Activated CD4-positive, CD25-positive, alpha-beta regulatory T cell (primary cell): ENCODE results near the gene RC3H2.

Experiments used
- DNase-seq, 4 experiments: peaks; one replicate each; lab custom pipeline; 2025; lab: John Stamatoyannopoulos, UW

RC3H2 gene, protein sequence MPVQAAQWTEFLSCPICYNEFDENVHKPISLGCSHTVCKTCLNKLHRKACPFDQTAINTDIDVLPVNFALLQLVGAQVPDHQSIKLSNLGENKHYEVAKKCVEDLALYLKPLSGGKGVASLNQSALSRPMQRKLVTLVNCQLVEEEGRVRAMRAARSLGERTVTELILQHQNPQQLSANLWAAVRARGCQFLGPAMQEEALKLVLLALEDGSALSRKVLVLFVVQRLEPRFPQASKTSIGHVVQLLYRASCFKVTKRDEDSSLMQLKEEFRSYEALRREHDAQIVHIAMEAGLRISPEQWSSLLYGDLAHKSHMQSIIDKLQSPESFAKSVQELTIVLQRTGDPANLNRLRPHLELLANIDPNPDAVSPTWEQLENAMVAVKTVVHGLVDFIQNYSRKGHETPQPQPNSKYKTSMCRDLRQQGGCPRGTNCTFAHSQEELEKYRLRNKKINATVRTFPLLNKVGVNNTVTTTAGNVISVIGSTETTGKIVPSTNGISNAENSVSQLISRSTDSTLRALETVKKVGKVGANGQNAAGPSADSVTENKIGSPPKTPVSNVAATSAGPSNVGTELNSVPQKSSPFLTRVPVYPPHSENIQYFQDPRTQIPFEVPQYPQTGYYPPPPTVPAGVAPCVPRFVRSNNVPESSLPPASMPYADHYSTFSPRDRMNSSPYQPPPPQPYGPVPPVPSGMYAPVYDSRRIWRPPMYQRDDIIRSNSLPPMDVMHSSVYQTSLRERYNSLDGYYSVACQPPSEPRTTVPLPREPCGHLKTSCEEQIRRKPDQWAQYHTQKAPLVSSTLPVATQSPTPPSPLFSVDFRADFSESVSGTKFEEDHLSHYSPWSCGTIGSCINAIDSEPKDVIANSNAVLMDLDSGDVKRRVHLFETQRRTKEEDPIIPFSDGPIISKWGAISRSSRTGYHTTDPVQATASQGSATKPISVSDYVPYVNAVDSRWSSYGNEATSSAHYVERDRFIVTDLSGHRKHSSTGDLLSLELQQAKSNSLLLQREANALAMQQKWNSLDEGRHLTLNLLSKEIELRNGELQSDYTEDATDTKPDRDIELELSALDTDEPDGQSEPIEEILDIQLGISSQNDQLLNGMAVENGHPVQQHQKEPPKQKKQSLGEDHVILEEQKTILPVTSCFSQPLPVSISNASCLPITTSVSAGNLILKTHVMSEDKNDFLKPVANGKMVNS

DNA sequence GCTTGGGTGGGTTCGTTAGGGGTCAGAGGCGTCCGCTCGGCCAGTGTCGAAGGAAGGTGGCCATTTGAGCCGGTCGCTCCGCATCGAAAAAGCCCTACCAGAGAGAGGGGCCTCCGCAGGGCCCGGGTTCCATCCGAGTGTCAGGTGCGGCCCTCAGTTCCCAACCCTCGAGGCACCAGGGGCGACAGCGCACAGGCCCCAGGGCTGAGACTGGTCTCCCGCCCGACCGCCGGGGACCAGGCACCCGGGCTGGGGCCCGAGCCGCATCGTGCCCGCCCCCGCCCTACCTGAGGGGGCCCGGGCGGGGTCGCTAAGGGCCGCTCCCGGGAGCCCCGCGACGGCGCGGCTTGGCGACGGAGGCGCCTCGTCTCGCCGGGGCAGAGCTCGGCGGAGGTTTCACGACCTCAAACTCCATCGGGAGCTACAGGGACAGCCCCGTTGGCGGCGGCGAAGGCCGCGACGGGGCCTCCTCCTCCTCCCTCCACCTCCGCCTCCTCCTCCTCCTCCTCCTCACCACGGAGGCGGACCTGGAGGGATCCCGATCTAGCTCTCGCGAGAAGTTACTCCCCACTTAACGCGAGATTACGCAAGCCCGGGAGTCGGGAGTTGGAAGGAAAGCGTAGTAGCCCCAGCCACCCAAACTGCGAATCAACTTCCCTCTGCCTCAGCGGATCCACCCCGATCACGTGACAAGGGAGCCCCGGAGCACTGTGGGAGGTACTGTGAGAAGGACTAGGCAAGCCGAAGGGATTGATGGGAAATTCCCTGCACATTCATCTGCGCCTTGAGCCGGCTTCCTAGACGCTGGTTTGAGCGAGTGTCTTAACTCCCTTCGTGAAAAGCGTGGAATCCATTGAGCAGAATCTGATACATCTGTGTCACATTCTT lies at the start of gene RC3H2:
Gene RC3H2 (minus strand): TSS at position 537 of the 888 bp plus-strand sequence. CDS start 7,850 bp downstream, outside the sequence.
- peak; percentile 86 to 87 (median 87) for DNase-seq

DNA sequence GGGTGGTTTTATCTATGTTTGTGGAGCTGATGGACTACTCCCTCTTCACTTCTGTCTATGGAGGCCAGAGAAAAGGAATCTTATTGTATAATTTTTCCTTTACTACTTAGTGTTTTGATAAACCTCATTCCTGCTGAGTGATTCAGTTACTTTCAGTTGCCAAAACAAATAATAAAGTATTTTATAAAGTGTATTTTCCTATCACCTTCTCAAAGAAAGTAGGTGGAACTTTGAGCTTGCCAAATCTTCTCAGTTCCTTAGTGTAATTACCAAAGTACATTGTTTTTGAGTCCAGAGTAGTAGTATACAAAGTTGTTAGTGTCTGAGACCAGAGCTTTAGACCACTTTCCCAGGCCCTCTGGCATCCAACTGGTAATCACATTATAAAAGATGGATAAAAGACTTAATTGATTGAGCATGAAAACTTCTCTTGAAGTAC lies 49.1 kb upstream of the RC3H2 start:
- DNase-seq: no peak

DNA sequence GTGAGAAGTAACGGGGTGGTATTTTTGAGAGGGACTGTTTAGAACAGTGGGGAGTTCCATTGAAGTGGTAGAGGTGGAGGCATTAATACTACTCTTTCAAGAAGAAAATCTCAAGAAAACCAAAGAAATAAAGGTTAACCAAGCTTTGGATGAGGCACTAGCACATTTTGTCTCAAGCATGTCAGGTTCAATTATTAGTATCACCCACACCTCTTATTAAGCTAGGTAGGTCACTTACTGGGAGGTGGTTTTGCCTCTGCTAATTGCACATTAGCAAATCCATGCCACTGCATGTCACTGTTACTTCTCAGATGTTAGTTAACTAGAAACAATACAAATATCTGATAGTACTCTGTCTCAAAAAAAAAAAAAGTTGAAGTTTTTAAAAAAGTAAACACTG lies 45.9 kb upstream of the RC3H2 start:
- DNase-seq: no peak

DNA sequence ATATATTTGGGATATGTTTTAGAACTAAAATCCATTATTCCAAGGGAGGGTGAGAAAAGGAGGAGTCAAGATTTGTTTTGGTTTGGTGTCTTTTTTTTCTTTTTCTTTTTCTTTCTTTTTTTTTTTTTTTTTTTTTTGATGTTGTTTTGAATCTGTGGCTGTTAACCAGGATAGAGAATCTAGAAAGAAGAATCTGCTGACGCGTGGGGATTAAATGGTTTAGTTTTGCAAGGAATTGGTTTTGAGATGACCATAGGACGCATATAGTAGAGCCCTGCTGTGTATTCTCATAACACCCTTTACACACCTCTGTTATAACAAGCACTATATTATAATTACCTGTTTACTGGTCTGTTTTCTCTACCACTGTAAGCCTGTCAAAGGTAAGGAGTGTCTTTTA lies 45.1 kb upstream of the RC3H2 start:
- no peak for DNase-seq

DNA sequence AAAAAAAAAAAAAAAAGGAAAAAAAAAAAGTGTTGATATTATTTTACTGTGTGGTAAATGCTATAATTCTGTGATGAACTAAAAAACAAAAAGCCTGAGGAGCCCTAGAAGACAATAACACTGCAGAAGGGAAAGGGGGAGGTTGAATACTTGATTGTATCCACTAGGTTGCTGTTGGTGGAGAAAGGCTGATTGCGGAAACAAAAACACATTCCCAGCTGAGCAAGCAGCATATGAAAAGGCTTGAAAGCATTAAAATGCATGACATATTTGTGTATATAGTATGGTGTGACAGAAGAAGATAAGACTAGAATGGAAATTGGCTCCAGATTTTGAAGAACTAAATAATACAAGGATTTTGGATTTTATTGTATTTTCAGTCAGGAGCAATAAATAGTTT lies 44.5 kb upstream of the RC3H2 start:
- no peak for DNase-seq

DNA sequence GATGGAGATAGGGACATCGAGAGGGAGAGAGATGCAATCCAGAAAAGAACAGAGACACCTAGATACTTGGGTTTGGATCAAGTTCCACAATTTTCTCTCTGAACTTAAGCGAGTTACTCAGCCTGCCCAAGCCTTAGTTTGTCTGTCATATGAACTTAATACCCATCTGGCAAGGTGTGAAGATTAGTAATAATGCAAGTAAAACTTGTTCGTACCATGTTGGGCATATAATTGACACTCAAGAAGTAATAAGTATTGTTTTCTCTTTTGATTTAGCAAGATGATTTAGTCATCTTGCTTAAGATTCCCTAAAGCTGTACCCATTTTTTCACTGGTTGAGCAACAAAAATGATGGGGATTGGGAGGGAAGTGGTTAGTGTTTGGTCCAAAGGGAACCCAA lies 43.2 kb upstream of the RC3H2 start:
- no peak for DNase-seq

DNA sequence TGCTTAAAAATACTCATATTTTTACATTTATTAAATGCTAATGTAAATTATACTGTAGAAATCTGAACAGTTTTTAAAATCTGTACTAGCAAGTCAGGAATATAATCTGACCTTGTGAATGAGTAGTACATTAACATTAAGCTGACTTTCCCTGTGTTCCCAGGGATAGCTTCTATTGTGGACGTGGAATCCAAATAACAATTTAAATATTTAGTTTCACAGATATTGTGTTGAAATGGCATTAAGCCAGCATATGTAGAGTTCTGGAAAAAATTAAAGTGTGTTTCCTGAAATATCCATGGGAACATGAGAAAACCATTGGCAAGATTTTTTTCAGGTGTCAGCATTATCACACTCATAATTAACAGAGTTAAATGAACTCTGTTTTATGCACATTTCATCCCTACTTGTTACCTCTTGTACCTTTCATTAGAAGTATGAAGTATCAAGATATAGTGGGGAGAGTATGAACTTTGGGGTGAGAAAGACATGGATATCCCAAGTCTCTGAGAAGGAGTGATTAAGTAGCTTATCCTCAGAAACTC lies 41.4 kb upstream of the RC3H2 start:
- DNase-seq: no peak

DNA sequence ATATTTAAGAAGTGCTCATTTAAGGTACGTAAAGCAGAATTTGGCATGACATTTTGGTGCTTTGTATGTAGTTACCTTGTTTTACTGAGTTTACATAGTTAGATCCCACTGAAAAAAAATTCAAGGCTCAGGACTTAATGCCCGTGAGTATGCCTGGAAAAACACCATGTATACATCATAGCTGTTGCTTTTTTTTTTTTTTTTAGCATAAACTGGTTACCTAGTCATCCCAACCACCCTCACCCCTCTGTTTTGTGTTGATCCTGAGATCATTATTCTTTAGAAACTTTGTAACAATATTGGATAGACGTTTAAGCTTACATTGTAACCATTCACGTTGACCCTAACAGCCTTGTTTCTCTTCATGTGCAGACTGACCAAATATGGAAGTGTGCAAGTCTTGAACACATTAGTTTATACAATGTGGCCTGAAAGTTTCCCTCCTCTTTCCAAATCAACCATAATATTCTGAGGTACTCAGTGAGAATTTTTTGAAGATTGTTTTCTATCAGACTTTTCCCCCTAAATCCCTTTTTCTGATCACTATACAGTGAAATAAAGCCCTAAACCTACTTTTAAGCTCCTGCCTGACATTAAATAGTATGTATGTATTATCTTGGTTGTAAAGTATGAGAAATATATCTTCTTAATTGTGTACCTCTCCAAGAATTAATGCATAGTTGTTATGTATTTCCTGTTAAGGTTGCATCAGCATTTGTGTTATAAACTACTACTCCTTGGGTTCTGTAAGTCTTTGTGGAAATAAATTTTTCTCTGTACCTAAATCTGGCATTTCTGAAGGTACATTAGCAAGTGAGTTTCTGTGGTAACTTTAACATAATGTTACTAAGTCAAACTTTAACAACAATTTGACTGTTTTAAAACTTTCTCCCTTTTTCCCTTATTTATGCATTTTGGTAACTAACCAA lies 40.1 kb upstream of the RC3H2 start:
- DNase-seq: no peak

DNA sequence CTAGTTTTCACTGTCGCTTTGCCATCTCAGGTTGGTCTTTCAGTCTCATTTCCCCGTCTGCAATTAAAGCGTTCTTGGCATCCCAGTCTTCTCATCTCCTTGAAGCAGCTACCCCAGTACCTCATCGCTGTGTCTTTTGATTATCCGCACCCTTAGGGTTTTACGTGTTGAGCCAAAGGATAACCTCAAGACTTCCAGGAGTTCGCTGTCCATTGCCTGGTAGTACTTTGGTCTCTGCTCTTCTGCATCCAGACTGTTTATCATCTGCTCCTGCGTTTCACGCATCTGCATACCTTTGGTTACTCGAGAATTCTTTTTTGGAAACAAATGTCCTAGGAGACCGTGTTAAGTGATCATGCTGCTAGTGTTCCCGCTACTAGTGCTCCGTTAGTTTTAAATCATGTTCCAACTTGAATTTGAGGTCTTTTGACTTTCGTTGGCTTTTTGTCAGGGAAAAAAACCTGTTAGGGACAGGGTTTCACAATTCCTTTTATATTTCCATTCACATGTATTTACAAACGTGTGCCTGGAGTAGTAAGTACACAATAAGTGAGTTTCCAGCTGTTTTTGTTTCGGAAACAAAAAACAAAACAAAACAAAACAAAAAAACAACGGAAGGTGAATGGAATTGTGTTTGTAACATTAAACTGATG lies 36.5 kb upstream of the RC3H2 start:
- DNase-seq: no peak

DNA sequence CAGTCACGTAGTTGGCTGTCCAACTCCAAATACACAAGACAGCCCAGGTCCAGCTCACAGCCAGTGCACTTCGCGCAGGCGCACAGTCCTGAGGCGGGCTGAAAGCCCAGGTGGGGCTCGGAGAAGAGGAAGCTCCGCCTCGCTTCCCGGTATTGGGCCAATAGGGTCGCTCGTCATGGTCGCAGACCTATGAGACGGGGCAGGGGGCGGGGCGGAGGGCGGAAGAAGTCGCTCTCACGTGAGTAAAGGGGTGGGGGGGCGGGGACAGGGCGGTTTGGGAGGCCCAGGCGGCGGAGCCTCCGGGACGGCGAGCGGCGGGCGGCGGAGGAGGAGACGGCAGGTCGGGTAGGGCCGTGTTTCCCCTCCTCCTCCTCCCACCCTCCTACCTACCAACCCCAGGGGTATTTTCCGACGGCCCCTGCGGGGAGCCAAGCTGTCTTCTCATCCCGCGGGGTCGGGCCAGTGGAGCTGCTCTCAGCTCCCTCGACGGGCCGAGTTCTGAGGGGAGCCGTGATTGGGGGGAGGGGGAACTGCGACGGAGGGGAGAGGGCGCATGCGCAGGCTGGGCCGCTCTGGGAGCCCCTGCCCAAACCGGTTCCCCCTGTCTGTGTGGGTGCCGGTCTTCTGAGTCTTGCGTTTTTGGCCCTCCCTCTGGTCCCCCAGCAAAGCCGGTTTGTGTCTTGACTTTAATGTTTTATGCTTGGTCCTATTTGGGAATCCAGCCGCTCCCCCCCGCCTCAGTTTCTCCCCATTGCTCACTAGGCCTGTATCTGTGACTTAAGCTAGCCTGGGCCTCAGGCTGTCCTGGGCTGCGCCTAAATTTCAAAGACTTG lies 35.8 kb upstream of the RC3H2 start, which contains the start of gene RABGAP1:
Gene RABGAP1 (plus strand): TSS at position 272 of the 833 bp plus-strand sequence. CDS start 16,040 bp downstream, outside the sequence.
- peak; percentile 95 to 99 (median 96) for DNase-seq

DNA sequence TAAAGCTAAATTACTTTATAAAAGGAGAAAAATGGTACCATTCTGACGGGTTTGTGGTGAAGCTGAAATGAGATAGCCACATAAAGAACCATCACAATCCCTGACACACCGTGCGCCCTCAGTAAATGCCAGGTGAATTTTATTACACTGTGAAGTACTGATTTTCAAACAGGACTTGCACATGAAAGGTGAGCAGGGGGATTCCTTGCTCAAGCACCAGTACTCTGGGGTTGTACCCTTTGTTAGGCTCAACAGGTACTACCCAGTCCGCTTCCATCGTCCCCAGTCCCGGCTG lies 35.2 kb upstream of the RC3H2 start:
- no peak for DNase-seq

DNA sequence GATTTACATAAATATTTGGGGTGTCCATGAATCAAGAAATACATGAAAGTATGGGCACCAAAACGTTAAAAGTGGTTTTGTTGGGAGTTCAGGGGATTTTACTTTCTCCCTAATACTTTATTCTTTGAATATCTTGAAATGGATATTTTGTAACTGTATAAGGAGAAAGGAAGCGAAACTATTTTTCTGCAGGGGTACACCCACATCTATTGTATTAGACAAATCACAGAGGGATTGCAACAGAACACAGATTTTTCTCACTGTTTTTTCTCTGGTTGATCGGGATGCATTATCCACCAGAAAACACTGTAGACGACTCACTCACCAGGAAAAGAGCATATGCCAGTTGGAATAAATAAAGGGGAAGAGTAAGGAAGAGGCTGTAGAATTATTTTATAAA lies 34.4 kb upstream of the RC3H2 start:
- DNase-seq: no peak

DNA sequence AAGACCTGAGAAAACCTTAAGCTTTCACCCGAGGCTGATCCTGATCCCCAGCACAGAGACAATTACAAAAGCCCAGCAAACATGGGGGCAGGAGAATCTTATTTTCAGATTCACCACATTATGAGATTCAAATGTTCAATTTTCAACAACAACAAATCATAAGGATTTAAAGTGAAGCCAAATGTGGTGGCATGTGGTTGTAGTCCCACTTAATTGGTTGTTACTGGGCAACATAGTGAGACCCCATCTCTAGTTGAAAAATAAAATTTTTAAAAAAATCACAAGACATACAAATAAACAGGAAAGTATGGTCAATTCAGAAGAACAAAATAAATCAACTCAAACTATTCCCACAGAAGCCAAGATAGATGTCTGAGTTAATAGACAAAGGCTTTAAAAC lies 31.7 kb upstream of the RC3H2 start:
- DNase-seq: no peak

DNA sequence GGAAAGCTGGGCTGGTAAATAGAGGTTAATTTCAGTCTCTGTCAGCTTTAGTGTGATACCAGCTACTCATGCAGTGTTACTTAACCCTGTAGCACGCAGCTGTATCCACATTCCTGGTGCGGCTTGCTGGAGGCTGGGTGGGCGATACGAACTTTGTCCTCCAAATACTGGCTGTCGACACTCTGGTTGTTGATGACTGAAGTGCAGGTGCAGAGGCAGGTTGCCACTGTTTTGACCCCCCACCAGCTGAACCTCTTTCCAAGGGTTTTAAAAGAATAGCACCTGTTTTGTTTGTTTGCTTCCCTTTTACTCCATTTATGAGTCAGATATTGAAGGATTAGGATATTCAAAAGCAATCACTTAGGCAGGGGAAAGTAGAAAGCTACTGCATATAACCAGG lies 31.3 kb upstream of the RC3H2 start:
- no peak for DNase-seq

DNA sequence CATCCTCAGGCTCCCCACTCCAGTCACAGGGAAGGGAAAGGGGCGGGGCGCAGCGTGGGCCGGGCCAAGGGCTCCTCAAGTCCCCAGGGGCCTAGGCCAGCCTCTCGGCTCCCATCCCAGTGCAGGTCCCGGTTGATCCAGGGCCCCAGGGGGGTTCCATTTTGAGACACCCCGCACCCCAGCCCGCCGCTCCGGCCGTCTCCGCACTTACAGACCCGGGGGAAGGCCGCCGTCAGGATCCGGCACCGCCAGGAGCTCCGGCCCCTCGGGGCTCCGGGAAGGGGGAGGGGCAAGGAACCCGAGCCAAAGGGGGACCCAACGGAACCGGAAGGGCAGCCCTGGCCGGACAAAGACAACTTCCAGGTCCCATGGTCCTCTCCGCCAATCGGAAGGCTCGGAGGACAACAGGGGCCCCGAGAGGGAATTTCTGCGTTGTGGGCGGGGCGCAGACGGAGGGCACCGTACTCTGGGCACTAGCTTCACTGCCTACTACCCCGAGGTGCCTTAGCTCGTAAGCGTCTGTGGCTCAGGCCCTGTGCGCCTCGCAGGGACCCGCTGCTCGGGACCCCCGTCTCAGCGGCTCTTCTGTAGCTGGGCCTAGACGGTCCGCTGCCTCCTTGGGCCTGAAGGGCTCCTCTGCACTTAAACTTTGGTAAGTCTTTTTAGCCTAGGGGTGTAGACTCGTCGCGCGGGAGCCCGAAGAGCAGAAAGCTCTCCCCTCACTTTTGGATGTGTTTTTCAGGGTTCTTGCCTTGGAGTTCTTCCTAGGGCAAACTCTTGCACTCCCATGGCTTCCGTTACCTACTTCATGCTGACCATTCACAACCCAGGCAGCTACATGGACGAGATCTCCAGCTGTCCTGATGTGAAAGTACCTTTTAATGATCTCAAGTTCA lies 26.3 kb upstream of the RC3H2 start, which contains the start of gene ZBTB26:
Gene ZBTB26 (minus strand): TSS at position 287 of the 896 bp plus-strand sequence. CDS start 11,578 bp downstream, outside the sequence.
- peak; percentile 57 to 75 (median 70) for DNase-seq

DNA sequence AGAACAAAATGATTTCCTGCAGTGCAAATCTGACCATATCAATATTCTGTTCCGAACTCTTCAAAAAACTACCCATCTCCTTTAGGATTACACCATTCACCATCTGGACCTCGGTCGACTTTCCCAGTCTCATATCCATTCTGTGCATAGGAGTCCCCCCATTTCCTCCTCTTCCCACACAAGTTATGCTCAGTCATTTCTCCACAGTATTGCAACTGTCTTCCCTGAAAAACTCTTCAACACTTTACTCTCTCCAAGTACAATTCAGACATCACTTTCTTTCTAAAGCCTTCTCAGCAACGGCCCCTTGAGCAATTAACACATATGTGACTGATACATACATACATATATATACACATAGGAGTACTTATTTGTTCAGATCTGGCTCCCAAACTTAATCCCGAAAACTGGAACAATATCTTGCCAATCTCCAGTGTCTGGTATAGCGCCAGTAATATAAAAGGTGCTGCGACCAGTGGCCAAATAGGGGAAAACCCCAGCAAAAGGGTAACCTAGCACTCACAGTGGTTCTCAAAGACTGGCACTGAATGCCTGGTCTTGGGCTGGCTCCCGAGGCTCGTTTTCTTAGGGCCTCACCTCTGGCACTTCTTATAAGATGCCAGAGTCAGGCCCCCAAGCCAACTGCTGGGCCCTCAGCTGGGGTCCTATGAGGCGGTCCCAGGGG lies 25.5 kb upstream of the RC3H2 start:
- no peak for DNase-seq
